Ovary (tissue), 3 donors: ENCODE results near the gene PRKCE.

ENCODE experiments used
- POLR2A ChIP-seq: fragments of 450-650 bp; IDR thresholded peaks from one replicate; pipeline ENCODE4 v1.6.1; 2017; ENCODE audit warnings: antibody characterized with exemption, mild to moderate bottlenecking, moderate library complexity
- TF ChIP-seq, protein P1 (sequence below), 3 donors: fragments of 450-650 bp in 2 of 3; fragments of 200-600 bp in 1 of 3; IDR thresholded peaks; one replicate each; pipeline versions ENCODE4 v1.5.1 to v1.8.0; 2016 to 2022; ENCODE audit warnings: antibody characterized with exemption in 3 of 3, mild to moderate bottlenecking in 1 of 3
- donor health status: DM: no; HTN: no; CAD: no.

- TF ChIP-seq, protein P1, sequence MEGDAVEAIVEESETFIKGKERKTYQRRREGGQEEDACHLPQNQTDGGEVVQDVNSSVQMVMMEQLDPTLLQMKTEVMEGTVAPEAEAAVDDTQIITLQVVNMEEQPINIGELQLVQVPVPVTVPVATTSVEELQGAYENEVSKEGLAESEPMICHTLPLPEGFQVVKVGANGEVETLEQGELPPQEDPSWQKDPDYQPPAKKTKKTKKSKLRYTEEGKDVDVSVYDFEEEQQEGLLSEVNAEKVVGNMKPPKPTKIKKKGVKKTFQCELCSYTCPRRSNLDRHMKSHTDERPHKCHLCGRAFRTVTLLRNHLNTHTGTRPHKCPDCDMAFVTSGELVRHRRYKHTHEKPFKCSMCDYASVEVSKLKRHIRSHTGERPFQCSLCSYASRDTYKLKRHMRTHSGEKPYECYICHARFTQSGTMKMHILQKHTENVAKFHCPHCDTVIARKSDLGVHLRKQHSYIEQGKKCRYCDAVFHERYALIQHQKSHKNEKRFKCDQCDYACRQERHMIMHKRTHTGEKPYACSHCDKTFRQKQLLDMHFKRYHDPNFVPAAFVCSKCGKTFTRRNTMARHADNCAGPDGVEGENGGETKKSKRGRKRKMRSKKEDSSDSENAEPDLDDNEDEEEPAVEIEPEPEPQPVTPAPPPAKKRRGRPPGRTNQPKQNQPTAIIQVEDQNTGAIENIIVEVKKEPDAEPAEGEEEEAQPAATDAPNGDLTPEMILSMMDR (IDR thresholded peaks at IDR 0.05), result no peak
- no peak for TF ChIP-seq POLR2A
Observed at GRCh38 chr2:45896311-45896710, 244.8 kb downstream of the PRKCE start.
